GM19438 (cell line): Measurements from ENCODE around the gene UQCRC1.

Source experiments
- ATAC-seq: cut with Tn5 transposase; IDR thresholded peaks from one replicate; pipeline ENCODE4 v1.9.1; 2021; ENCODE audit warnings: low read depth; ENCODE audit not compliant: unreplicated experiment

UQCRC1 gene

DNA sequence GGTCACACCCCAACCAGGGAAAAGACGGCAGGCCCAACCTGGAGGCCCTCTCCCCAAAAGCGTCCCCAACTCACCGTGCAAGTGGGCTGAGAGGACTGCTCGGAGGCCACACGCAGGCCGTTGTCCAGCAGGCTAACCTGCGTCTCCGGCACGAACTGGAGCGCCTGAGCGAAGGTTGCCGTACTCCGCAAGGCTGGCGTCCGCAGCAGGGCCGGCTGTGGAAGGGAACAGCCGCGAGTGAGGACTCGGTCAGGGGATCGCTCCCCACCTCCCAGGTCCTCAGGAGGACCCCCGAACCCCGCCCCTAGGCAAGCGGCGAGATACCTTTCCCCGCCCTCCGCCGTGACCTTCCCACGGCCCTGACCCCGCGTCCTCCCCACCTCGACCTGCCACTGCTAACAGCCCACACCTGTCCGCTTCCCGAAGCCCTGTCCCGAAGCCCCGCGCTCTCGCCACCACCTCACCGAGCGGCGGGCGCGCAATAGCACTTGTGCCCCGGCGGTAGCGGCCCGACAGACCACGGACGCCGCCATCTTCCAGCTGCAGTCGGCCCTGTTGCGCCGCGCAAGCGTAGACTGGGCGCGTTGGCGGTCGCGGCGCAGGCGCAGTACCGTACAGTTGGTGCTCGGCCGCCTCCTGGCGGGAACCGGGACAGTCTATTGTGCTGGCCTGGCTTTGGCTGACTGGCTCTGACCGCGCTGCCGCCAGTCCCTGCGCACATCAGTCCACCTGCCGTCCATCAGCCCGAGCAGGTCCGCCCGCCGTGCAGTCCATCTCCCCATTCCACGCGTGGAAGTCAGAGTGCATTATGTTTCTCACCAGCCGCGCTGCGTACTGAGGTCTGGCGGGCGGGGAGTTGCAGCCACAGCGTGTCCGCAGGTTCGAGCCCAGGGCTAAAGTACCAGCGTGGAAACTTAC is at the start of gene UQCRC1:
TSS of gene UQCRC1 (minus strand) at position 559 of the 918 bp plus-strand sequence. CDS start at position 533, 26 bp downstream.
- peak; percentile 97 for ATAC-seq

DNA sequence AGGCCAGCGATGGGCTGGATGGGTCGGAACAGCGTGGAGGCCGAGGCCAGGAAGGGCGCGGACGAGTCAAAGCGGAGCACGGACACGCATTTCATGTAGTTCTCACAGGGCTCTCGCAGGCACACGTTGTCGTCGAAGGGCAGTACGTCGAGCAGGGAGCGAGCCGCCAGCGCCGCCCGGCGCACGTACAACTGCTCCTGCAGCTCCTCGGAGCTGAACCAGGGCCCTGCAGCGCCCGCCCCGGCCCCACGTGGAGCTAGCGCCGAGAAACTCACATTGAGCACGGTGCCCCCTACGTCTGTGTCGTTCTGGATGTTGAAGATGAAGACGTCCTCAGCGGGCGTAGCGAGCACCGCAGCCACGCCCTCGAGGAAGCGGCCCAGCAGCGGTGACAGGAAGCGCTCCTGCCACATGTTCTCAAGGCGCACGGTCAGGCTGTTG is 47.4 kb upstream of the UQCRC1 start:
- no peak for ATAC-seq

DNA sequence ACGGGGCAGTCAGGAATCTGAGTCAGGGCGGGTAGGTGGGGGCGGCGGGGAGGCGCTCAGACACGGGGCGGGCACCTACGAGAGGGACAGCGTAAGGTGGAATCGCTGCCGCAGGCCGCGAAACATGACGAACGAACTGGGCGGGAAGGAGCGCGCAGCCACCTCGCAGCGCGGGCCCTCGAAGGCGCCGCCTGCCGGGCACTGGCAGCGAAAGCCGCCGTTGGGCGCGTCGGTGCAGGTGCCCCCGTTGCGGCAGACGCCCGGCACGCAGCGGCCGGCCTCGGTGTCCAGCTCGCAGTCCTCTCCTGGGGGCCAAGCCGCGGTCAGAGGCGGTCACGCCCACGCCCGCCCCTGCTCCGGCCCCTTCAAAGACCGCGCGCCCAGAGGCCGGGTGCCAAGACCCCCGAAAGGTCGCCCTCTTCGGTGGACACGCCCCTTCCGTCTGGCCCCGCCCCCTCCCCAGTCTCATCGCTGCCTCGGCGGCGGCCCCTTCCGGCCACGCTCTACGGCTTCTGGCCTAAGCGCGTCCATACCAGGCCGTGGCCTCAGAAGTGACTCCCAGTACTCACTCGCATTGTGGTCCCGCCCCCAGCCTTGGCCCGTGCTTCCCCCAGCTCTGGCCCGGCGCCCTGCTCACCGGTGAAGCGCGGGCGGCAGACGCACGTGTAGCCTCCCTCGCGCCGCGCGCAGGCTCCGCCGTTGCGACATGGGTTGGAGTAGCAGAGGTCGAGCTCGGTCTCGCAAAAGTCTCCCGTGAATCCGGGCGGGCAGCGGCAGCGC is 46.8 kb upstream of the UQCRC1 start:
- no peak for ATAC-seq

DNA sequence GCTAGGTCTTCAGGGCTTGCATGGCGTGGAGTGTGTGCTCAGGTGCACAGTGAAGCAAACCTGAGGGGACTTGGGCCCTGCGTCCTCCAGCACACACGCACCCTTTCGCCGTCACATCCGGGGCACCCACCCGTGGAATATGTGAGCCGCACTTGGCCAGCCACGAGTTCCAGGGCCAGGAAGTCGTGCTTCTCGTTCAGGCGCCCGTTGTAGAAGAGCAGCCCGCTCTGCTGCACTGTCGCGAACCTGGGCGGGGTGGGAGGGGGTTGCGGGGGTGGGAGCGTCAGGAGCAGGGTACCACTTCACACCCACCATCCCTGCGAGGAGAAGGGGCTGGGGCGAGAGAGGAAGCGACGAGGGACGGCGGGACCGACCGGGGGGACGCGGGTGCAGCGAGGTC is 46.2 kb upstream of the UQCRC1 start:
- ATAC-seq: no peak

DNA sequence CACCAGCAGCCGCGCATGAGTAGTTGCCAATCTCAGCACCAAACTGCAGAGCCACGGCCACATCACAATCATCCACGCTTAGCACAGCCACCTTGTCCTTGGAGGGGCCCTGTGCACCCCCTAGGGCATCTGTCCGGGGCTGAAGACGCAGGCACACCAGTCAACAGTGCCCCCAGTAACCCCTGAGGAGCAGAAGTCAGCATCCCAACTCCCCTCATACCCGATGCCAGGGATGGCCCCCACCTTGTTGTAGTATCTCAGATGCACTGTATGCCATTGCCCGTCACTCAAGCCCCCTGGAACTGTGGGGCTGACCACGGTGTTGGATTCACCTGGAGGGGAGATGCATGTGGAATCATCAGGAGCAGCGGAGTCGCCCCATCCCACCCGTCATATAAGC is 45.6 kb upstream of the UQCRC1 start:
- ATAC-seq: no peak

DNA sequence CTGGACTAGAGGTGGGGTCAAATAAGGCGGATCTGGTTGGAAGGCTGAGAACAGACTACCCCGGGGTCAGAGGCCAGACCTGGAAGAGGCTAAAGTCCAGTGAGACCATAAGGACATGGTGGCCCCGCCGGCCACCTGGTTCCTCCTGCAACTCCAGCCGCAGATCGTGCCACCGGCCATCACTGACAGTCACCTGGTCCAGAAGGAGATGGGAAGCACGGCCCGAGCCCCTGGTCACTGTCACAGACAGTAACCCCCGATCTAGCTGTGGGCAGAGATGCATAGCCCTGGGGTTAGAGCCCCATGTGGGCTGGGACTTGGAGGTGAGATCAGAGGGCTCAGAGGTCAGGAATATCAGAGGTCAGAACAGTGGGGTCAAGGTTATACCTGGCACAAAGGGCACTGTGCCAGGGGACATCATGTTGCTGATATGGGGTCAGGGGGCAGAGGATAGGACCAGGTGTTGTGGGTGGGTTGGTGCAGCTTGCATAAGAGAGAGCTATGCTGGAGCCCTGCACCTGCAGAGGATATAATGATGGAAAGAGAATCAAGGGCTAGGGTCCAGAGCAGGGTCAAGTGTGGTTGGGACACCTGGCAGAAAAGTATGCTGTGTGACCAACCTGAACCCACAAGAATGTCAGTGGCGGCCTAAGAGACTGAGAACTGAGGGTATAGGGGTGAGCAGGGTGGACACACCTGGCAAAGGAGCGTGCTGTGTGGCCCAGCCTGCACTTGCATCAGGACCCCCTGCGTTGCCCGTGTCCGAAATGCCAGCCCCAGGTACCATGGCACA is 43.7 kb upstream of the UQCRC1 start:
- ATAC-seq: no peak

DNA sequence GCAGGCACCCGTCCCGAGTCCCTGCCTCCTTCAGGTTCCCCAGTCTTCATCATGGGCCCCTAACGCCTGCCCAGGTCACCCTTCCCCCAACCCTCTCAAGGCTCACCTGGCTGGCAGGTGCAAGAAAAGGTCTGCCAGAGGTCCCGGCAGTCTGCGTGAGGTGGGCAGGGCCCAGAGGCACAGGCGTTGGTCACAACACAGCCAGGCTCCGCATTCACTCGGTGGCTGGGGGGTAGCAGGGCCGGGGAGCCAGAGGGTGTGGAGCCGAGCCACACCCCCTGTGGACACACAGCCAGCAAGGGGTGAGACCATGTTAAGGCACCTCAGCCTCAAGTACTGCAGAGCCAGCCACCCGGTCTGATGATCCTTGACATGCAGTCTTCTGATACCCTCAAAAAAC is 42.3 kb upstream of the UQCRC1 start:
- ATAC-seq: no peak

DNA sequence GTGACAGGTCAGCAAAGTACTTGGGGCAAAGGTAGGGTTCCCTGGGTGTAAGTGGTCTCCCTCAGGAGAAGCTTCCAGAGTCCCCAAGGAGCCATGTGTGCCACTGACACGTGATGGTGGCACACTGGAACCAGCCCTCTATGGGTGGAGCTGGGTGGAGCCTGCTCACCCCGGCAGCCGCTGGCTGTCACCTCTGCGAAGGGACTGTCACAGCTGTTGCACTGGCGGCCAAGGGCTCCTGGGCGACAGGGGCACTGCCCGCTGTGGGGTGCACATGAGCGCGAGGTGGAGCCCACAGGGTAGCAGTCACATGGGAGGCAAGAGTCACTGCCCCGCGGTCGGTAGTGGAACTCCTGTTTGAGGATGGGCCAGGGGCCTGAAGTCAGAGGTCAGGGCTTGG is 41.3 kb upstream of the UQCRC1 start:
- ATAC-seq: no peak

DNA sequence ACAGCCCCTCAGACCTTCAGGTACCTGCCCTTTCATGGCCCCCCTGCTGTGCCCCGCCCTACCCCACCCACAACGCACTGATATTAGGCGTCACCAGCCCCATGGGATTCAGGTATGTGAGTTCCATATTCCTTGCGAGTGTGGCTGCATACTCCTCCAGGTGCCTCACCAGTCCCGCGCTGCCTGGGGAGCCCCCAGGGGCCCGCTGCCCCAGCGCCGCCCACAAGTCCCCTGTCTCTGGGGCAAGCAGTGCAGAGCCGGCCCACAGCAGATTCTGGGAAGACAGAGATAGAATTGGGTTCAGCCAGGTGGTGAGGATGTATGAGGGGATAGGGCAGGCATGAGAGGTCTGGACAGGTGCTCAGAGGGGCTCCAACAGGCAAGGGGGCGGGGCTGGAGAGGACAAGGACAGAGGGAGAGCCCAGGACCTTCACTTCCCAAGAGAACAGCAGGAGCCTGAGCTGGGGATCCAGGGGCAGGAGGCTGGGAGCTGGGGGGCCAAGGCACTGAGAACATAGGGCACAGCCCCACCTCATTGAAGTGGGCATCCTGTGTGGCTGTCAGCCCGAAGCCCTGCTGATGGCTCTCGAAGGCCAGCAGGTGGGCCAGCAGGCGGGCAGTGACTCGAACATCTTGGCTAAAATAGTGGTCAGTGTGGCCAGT is 38.9 kb upstream of the UQCRC1 start:
- no peak for ATAC-seq

DNA sequence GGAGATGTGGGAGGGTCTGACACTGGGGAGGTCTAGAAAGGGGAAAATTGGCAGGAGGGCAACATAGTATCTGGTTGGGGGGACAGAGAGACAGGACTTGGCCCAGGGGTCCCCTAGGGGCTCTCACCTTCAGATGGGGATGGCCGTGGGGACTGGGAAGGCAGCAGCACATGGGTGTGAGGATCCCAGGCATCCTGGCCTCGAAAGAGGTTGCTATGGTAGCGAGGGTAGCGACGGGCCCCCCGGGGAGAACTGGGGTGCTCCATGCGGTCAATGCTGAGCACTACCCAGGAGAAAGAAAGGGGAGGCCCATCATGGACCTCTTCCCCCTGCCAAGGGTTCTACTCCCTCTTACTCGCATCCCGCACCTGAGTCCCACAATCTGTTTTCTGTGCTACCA is 38.3 kb upstream of the UQCRC1 start:
- ATAC-seq: no peak

DNA sequence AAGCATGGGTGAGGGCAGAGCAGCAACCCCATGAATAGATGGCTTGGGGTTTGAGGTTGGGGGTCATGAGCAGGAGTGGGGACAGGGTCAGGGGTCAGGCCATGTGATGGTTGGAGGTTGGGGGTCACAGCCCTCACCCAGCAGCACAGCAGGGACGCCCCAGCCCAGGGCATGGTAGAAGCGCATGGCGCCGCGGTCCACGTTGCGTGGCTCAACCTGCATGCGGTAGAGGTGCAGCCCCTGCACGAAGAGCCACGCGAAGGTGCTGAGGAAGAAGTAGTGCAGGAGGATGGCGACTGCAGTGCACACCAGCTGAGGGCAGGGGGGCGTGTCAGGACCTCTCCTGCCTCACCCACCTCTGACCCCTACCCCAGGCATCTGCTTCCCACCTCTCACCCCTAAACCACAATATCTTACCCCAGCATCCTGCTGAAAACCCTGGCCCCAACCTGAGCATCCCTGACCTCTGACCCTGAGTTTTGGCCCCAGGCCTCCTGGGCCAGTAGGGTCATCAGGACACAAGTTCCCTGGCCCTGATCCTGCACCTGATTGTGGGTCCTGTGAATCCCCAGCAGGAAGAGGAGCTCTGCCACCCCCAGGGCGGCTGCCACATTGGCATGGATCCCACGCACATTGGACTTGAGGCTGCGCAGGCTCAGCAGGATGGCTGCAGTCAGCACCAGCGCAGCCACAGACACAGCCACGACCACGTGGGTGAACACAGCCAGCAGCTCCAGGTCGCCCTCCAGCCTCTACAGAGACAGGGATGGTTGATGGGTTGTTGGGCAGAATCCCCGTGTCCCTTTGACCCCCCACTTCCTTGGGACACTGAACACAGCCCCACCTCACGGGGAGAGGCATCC is 35.7 kb upstream of the UQCRC1 start:
- ATAC-seq: no peak

DNA sequence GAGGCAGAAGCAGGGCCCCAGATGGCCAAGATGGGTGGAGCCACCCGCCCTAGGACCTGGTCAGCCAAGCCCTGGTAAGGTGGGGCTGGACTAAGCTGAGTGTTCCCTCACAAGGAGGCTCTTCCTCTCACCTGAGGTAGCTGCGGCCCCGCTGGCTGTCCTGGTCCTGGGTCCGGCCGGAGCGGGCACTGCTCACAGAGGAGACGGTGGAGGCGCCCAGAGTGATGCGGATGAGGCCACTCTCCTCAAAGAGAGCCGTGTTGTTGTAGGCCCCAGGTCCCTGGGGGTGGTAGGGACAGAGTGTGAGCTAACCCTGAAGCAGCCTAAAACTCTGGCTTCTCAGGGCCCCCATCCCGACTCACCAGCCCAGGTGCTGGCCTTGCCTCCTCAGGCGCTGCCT is 33.2 kb upstream of the UQCRC1 start:
- ATAC-seq: no peak

DNA sequence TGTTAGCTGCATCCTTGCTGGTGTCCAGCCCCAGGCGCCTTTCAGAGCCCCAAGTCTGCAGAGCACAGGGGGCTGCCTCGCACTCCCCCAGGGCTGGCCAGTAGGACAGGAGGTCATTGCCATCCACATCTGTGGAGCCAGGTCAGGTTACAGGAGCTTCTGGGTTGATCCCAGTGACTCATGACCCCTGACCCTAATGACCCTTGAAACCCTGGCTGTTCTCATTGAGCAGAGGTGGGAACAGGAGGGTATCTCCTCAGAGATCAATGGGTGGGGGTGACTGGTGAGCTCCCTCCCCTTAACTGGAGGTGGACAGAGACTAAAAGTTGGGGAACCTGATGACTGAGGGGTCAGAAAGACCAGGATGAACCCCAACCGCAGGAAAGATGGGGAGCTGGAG is 31.9 kb upstream of the UQCRC1 start:
- no peak for ATAC-seq

DNA sequence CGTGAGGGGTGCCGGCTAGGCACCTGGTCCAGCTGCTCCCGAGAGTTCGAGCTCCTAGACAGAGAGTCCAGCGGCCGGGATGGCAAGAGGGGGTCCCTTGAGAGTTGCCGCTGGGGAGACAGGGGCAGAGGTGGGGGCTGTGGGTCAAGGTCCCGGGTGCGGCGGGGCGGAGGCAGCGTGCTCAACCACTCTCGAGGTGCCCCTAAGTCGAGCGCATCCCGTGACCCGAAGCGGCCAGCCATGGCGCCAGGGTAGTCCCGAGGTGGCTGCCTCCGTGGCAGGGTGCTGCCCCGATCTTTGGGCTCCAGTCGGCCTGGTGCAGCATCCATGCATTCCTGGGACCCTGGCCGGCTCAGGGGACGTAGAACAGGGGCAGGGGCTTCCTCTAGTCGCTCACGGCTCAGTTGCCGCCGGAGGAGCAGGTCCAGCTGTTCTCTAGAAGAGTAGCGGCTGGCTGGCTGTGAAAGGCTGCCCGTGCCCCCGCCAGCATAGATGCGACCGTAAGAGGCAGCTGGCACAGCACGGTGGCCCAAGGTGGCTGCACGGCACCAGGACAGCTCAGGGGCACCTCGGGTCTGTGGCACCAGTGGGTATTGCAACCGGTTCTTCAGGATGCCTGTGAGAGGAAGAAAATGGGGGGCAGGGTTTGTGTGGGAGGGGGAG is 30.6 kb upstream of the UQCRC1 start:
- no peak for ATAC-seq

DNA sequence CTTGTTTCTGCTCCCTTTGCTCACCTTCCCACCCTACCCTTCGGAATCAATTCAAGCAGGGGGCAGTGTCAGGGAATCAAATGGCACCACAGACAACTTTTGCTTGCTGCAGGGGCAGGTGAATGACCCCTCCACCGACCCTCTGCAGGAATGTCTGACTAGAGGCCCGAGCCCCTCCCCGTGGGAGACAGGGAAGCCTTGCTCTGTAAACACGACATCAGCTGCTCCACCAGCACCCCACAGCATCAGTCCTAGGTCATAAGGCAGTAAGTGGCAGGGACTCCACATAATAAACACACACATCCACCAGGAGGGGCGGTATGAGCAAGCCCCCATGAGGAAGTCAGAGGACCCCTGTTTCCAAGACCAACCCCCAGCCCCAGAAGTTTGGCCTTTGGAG is 27.9 kb upstream of the UQCRC1 start:
- ATAC-seq: no peak

DNA sequence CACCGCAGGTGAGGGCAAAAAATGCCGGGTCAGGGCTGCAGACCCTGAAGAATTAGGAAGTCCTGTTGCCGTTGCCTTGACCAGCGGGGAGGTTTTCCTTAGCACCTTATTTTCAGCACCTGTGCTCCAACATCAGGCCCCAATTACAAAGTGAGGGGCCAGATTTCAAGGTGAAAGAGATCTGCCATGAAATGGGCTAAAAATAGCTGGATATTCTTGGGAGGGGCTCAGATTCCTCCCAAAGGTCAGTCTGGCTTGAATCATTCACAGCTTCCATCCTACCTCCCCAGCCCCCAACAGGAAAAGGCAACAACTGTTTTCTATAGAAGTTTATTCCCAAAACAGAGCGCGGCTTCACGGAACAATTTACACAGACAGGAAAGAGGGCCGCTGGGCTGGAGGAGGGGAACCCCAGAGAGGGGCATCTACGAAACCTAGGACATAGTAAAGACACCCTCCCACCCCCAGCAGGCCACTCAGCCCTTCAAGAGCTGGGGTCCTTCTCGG is 26.8 kb upstream of the UQCRC1 start:
- no peak for ATAC-seq

DNA sequence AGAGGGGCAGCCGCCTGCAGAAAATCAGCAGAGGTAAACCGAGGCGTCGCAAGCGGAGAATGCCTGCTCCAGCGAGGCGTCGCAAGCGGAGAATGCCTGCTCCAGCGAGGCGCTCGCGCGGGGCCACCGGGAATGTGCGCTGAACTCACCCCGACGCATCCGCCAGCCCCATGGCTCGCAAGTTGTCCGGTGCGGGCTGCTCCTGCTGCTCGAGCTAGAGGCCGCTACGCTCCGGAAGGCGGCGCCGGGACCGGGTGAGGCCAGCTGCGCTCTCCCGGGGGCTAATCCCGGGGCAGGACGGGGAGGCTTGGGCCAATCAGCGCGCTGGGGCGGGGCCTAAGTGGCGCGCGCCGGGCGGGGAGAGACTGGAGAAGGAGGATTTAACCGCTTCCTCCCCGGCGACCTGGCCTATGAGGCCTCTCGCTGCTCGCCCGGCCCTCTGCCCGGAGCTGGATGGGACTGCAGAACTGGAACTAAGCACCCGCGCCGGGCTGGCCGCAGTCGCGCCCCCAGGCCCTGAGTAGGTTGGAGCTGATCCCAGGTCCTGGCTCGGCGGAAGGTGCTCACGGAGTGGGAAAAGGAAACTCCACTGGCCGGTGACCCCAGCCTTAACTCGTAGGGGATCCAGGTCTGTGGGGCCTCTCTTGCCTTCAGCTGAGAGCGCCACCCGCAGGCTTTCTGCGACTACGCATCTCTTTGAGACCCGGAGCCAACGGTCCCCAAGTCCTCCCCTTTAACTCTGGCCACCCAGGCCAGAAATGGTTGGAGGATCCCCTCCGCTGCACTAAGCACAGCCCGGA is 26.0 kb upstream of the UQCRC1 start, which contains the start of gene SLC26A6:
TSS of gene SLC26A6 (minus strand) at position 240 of the 800 bp plus-strand sequence. CDS start at position 172, 68 bp downstream.
- ATAC-seq: peak; percentile 84
